Cardiac muscle cell (in vitro differentiated cells and primary cell): Measurements from ENCODE around the gene EFCAB10. TPM values are rescaled to one million over a fixed set of nuclear protein-coding genes. Genes with fewer than 3 reads are reported as not detected.
"Not testable (repeated sequence)": the region's sequence is repeated elsewhere in the genome, so short reads cannot be mapped to it uniquely, and the experiment has no call there.

Experiments
- DNase-seq, 2 donors: peaks; one replicate each; pipeline versions ENCODE4 v3.0.0 to v3.0.0-alpha.2; 2010 to 2017; ENCODE audit warnings: low read depth in 1 of 2, low spot score in 1 of 2
- H3K27ac ChIP-seq: fragments of 200-600 bp; sonication (generic); 2 replicates; pipeline ENCODE4 v1.5.1; 2016
- H3K27me3 ChIP-seq: fragments of 200-600 bp; sonication (generic); 2 replicates; pipeline ENCODE4 v1.6.0; 2016; ENCODE audit warnings: control low read depth
- H3K36me3 ChIP-seq: fragments of 200-600 bp; sonication (generic); 2 replicates; pipeline ENCODE4 v1.5.1; 2016; ENCODE audit warnings: control low read depth
- H3K4me1 ChIP-seq: fragments of 200-600 bp; sonication (generic); 2 replicates; pipeline ENCODE4 v1.8.1; 2017; ENCODE audit warnings: low read depth, mild to moderate bottlenecking, mixed run types
- H3K4me3 ChIP-seq: fragments of 200-600 bp; sonication (generic); 2 replicates; pipeline ENCODE4 v1.5.1; 2016; ENCODE audit warnings: mild to moderate bottlenecking
- H3K9me3 ChIP-seq: fragments of 200-600 bp; sonication (generic); 2 replicates; pipeline ENCODE4 v1.5.1; 2017; ENCODE audit warnings: low read depth, mild to moderate bottlenecking, control low read depth
- CTCF ChIP-seq: IDR thresholded peaks from 2 replicates; pipeline ENCODE4 v1.5.1; 2012; ENCODE audit warnings: low read depth, mild to moderate bottlenecking, low read length
- polyA plus RNA-seq: library from polyadenylated mRNA; unstranded; fragments of >200 nt; fragmentation: Nextera tagmentation; extraction: Ambion mirVana; gene quantifications from 2 replicates; pipeline ENCODE4 v1.2.1, GENCODE V29; 2016
- total RNA-seq: library from RNA; depleted of rRNA; stranded (reverse); fragments of >200 nt; gene quantifications from 2 replicates; pipeline ENCODE4 v1.2.3, GENCODE V29; 2016

EFCAB10 gene
- total and polyA plus RNA-seq, 2 experiments from 2014 or later = 0.57 TPM; not detected in 1

- DNase-seq = no peak
- Histone ChIP-seq H3K9me3 (no peaks in the 10 kb centered on the region), H3K4me1 (no peaks in the 10 kb centered on the region), H3K4me3 (no peak overlapping the region), H3K36me3 (no peaks in the 10 kb centered on the region), H3K27me3 (no peaks in the 10 kb centered on the region), H3K27ac (no peak overlapping the region)
- no peak for TF ChIP-seq CTCF
Measured at GRCh38 chr7:105524840-105525239, 56.5 kb downstream of the EFCAB10 start.

GRCh38 chr7:105524423-105524822 is 56.9 kb downstream of the EFCAB10 start:
- not testable (repeated sequence) for DNase-seq, H3K9me3 ChIP-seq, H3K27me3 ChIP-seq, H3K27ac ChIP-seq, H3K36me3 ChIP-seq, H3K4me3 ChIP-seq, H3K4me1 ChIP-seq

- no peaks in the 10 kb centered on the region for H3K27me3 ChIP-seq
- DNase-seq = peak; percentile 94 to 95
- no peaks in the 10 kb centered on the region for H3K9me3 ChIP-seq
- peak within 1 kb of the TSS; percentile 80 for H3K27ac ChIP-seq
- no peaks in the 10 kb centered on the region for H3K36me3 ChIP-seq
- no peaks in the 10 kb centered on the region for H3K4me1 ChIP-seq
- no peak for TF ChIP-seq CTCF
- H3K4me3 ChIP-seq = peak within 1 kb of the TSS; percentile 60
Measured at GRCh38 chr7:105521717-105522463, 59.4 kb downstream of the EFCAB10 start, which contains the start of gene PUS7. Gene PUS7, minus strand, starts transcription at chr7:105522271. Its CDS starts 13,759 bp downstream, at chr7:105508512.

- Histone ChIP-seq H3K27me3 (no peaks in the 10 kb centered on the region), H3K36me3 (no peaks in the 10 kb centered on the region), H3K4me3 (peak overlapping the region; percentile 60), H3K4me1 (no peaks in the 10 kb centered on the region), H3K27ac (peak overlapping the region; percentile 80), H3K9me3 (no peaks in the 10 kb centered on the region)
- no peak for TF ChIP-seq CTCF
- peak; percentile 62 to 76 for DNase-seq
Measured at GRCh38 chr7:105521027-105521716, 60.1 kb downstream of the EFCAB10 start.

GRCh38 chr7:105520620-105521019 is 60.7 kb downstream of the EFCAB10 start:
- not testable (repeated sequence) for H3K27ac ChIP-seq, H3K4me1 ChIP-seq, H3K27me3 ChIP-seq, H3K9me3 ChIP-seq, H3K36me3 ChIP-seq, H3K4me3 ChIP-seq
- peak in 1 of 2 donors; percentile 2 for DNase-seq

- no peaks in the 10 kb centered on the region for H3K27me3 ChIP-seq
- H3K4me1 ChIP-seq = no peaks in the 10 kb centered on the region
- DNase-seq = no peak
- H3K36me3 ChIP-seq = no peaks in the 10 kb centered on the region
- H3K27ac ChIP-seq = no peak overlapping the region
- TF ChIP-seq CTCF = no peak
- no peaks in the 10 kb centered on the region for H3K9me3 ChIP-seq
- H3K4me3 ChIP-seq = no peak overlapping the region
Measured at GRCh38 chr7:105519353-105519752, 61.9 kb downstream of the EFCAB10 start.

GRCh38 chr7:105515610-105516009 is 65.7 kb downstream of the EFCAB10 start:
- H3K27ac ChIP-seq, H3K36me3 ChIP-seq, H3K4me3 ChIP-seq, DNase-seq, H3K4me1 ChIP-seq, H3K9me3 ChIP-seq, H3K27me3 ChIP-seq: not testable (repeated sequence)
